Measurements from ENCODE around the gene TRPT1. TPM values are rescaled to one million over a fixed set of nuclear protein-coding genes. Genes with fewer than 3 reads are reported as not detected.

TRPT1 gene
- total RNA-seq, 1 experiment from 2014 or later = 58.8 TPM

- no peak for TF ChIP-seq STAT6 (CRISPR knock-in tag; conservative IDR thresholded peaks at IDR 0.05; ENCODE audit: low read depth)
These were observed 28.3 kb upstream of the TRPT1 start (continued) for GRCh38 chr11:64254326-64254725.

DNA sequence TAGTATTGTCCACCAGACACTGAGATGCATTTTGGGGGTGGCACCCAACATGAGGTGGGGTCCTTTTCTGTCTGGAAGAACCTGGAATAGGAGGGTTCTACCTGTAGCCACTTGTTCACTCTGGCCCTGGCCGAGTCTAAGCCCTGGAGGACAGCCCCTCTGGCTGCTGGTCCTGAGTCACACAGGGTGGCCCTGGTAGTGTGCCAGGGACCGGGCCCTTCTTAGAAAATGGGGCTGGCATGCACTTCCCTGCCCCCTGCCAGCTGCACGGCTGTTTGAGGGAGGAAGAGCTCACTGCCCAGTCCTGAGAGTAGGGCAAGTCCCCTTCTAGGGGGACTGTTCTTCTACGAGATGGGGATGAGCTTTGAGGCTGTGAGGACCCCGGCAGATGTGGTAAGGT, 27.5 kb upstream of the TRPT1 start:
- Mint-ChIP-seq H3K27ac (peak overlapping the region; percentile 76), H3K4me1 (peaks cover 34% of the 10 kb centered on the region), H3K27me3 (ENCODE audit: low read depth) (no peaks in the 10 kb centered on the region), H3K4me3 (peak overlapping the region; percentile 47), H3K9me3 (no peaks in the 10 kb centered on the region), H3K36me3 (peaks cover 8% of the 10 kb centered on the region)
- CTCF ChIA-PET = interaction anchor here (1.0 to 1.4 kb wide), 2 partner anchors 47 to 52 kb away, joined by 3 to 4 read pairs; partner anchors contain the start of gene ESRRA
- POLR2A ChIA-PET = no interaction called here
- DNase-seq (ENCODE audit: low spot score) (no peak), ATAC-seq (no peak)
- TF ChIP-seq, protein P1, sequence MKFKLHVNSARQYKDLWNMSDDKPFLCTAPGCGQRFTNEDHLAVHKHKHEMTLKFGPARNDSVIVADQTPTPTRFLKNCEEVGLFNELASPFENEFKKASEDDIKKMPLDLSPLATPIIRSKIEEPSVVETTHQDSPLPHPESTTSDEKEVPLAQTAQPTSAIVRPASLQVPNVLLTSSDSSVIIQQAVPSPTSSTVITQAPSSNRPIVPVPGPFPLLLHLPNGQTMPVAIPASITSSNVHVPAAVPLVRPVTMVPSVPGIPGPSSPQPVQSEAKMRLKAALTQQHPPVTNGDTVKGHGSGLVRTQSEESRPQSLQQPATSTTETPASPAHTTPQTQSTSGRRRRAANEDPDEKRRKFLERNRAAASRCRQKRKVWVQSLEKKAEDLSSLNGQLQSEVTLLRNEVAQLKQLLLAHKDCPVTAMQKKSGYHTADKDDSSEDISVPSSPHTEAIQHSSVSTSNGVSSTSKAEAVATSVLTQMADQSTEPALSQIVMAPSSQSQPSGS (CRISPR knock-in tag; IDR thresholded peaks at IDR 0.05; ENCODE audit: borderline replicate concordance, low read depth) = no peak
- TF ChIP-seq SOX15 (CRISPR knock-in tag; IDR thresholded peaks at IDR 0.05) (no peak), IRF2 (CRISPR knock-in tag; IDR thresholded peaks at IDR 0.05; ENCODE audit: borderline replicate concordance, low read depth) (no peak), ZNF425 (CRISPR knock-in tag; conservative IDR thresholded peaks at IDR 0.05) (no peak), FOXK1 (CRISPR knock-in tag; IDR thresholded peaks at IDR 0.05) (no peak), SP1 (CRISPR knock-in tag; conservative IDR thresholded peaks at IDR 0.05) (no peak), OVOL2 (CRISPR knock-in tag; IDR thresholded peaks at IDR 0.05; ENCODE audit: borderline replicate concordance) (no peak), HMGA2 (CRISPR knock-in tag; IDR thresholded peaks at IDR 0.05) (no peak), NR3C1 (CRISPR knock-in tag; conservative IDR thresholded peaks at IDR 0.05; ENCODE audit: low read depth) (no peak), ATF1 (CRISPR knock-in tag; IDR thresholded peaks at IDR 0.05) (no peak), EMX1 (CRISPR knock-in tag; IDR thresholded peaks at IDR 0.05) (no peak)
- TF ChIP-seq, protein P2, sequence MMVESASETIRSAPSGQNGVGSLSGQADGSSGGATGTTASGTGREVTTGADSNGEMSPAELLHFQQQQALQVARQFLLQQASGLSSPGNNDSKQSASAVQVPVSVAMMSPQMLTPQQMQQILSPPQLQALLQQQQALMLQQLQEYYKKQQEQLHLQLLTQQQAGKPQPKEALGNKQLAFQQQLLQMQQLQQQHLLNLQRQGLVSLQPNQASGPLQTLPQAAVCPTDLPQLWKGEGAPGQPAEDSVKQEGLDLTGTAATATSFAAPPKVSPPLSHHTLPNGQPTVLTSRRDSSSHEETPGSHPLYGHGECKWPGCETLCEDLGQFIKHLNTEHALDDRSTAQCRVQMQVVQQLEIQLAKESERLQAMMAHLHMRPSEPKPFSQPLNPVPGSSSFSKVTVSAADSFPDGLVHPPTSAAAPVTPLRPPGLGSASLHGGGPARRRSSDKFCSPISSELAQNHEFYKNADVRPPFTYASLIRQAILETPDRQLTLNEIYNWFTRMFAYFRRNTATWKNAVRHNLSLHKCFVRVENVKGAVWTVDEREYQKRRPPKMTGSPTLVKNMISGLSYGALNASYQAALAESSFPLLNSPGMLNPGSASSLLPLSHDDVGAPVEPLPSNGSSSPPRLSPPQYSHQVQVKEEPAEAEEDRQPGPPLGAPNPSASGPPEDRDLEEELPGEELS (CRISPR knock-in tag; IDR thresholded peaks at IDR 0.05) = no peak
- TF ChIP-seq, protein P3, sequence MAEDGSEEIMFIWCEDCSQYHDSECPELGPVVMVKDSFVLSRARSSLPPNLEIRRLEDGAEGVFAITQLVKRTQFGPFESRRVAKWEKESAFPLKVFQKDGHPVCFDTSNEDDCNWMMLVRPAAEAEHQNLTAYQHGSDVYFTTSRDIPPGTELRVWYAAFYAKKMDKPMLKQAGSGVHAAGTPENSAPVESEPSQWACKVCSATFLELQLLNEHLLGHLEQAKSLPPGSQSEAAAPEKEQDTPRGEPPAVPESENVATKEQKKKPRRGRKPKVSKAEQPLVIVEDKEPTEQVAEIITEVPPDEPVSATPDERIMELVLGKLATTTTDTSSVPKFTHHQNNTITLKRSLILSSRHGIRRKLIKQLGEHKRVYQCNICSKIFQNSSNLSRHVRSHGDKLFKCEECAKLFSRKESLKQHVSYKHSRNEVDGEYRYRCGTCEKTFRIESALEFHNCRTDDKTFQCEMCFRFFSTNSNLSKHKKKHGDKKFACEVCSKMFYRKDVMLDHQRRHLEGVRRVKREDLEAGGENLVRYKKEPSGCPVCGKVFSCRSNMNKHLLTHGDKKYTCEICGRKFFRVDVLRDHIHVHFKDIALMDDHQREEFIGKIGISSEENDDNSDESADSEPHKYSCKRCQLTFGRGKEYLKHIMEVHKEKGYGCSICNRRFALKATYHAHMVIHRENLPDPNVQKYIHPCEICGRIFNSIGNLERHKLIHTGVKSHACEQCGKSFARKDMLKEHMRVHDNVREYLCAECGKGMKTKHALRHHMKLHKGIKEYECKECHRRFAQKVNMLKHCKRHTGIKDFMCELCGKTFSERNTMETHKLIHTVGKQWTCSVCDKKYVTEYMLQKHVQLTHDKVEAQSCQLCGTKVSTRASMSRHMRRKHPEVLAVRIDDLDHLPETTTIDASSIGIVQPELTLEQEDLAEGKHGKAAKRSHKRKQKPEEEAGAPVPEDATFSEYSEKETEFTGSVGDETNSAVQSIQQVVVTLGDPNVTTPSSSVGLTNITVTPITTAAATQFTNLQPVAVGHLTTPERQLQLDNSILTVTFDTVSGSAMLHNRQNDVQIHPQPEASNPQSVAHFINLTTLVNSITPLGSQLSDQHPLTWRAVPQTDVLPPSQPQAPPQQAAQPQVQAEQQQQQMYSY (CRISPR knock-in tag; IDR thresholded peaks at IDR 0.05) = no peak
- TF ChIP-seq, protein P4, sequence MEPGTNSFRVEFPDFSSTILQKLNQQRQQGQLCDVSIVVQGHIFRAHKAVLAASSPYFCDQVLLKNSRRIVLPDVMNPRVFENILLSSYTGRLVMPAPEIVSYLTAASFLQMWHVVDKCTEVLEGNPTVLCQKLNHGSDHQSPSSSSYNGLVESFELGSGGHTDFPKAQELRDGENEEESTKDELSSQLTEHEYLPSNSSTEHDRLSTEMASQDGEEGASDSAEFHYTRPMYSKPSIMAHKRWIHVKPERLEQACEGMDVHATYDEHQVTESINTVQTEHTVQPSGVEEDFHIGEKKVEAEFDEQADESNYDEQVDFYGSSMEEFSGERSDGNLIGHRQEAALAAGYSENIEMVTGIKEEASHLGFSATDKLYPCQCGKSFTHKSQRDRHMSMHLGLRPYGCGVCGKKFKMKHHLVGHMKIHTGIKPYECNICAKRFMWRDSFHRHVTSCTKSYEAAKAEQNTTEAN (CRISPR knock-in tag; IDR thresholded peaks at IDR 0.05) = no peak
- TF ChIP-seq, protein P5, sequence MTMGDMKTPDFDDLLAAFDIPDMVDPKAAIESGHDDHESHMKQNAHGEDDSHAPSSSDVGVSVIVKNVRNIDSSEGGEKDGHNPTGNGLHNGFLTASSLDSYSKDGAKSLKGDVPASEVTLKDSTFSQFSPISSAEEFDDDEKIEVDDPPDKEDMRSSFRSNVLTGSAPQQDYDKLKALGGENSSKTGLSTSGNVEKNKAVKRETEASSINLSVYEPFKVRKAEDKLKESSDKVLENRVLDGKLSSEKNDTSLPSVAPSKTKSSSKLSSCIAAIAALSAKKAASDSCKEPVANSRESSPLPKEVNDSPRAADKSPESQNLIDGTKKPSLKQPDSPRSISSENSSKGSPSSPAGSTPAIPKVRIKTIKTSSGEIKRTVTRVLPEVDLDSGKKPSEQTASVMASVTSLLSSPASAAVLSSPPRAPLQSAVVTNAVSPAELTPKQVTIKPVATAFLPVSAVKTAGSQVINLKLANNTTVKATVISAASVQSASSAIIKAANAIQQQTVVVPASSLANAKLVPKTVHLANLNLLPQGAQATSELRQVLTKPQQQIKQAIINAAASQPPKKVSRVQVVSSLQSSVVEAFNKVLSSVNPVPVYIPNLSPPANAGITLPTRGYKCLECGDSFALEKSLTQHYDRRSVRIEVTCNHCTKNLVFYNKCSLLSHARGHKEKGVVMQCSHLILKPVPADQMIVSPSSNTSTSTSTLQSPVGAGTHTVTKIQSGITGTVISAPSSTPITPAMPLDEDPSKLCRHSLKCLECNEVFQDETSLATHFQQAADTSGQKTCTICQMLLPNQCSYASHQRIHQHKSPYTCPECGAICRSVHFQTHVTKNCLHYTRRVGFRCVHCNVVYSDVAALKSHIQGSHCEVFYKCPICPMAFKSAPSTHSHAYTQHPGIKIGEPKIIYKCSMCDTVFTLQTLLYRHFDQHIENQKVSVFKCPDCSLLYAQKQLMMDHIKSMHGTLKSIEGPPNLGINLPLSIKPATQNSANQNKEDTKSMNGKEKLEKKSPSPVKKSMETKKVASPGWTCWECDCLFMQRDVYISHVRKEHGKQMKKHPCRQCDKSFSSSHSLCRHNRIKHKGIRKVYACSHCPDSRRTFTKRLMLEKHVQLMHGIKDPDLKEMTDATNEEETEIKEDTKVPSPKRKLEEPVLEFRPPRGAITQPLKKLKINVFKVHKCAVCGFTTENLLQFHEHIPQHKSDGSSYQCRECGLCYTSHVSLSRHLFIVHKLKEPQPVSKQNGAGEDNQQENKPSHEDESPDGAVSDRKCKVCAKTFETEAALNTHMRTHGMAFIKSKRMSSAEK (CRISPR knock-in tag; IDR thresholded peaks at IDR 0.05; ENCODE audit: borderline replicate concordance) = no peak
